ENCODE data around the gene MAP7.
"Not testable (repeated sequence)": the region's sequence is repeated elsewhere in the genome, so short reads cannot be mapped to it uniquely, and the experiment has no call there.

- TF ChIP-seq CTCF (IDR thresholded peaks at IDR 0.05; ENCODE audit: low read depth, low read length); EZH2phosphoT487 (IDR thresholded peaks at IDR 0.05; ENCODE audit: low read depth): not testable (repeated sequence)
These were observed 40.6 kb upstream of the MAP7 start for GRCh38 chr6:136590846-136591245.

All from OCI-LY3 (cell line).